K562 (cell line): ENCODE results near the gene COQ10B. TPM values are rescaled to one million over a fixed set of nuclear protein-coding genes. Genes with fewer than 3 reads are reported as not detected.

Experiments used
- ASH1L ChIP-seq: fragments of 450-650 bp; IDR thresholded peaks from 2 replicates; pipeline ENCODE4 v1.6.1; 2018; ENCODE audit warnings: borderline replicate concordance, mild to moderate bottlenecking, low read depth; ENCODE audit not compliant: partially characterized antibody
- FOXK1 ChIP-seq: sonication (generic); formaldehyde crosslinking; IDR thresholded peaks from 2 replicates; pipeline ENCODE4 v1.8.0; 2022; ENCODE audit warnings: missing genetic modification reagents, mild to moderate bottlenecking, borderline replicate concordance
- KAT2B ChIP-seq: IDR thresholded peaks from one replicate; pipeline ENCODE4 v1.6.1; 2012; ENCODE audit warnings: low read depth, mild to moderate bottlenecking, control low read depth, inconsistent platforms, low read length, moderate library complexity
- KLF10 ChIP-seq: fragments of 250-450 bp; sonication (Bioruptor Pico); IDR thresholded peaks from 2 replicates; pipeline ENCODE4 v1.6.1; 2021; ENCODE audit warnings: matching md5 sums
- MED1 ChIP-seq: sonication (generic); formaldehyde crosslinking; IDR thresholded peaks from 2 replicates; pipeline ENCODE4 v1.8.1; 2023; ENCODE audit warnings: missing genetic modification reagents, borderline replicate concordance
- PRPF4 ChIP-seq: fragments of 200-400 bp; formaldehyde crosslinking; IDR thresholded peaks from one replicate; pipeline ENCODE4 v1.6.1; 2017; ENCODE audit warnings: low read length, low read depth, mild to moderate bottlenecking; ENCODE audit not compliant: insufficient read depth, poor library complexity, severe bottlenecking
- PURB ChIP-seq: sonication (generic); formaldehyde crosslinking; IDR thresholded peaks from 2 replicates; pipeline ENCODE4 v1.9.0; 2021; ENCODE audit warnings: low read depth, mild to moderate bottlenecking, missing genetic modification reagents
- RBM15 ChIP-seq: fragments of 200-400 bp; formaldehyde crosslinking; IDR thresholded peaks from 2 replicates; pipeline ENCODE4 v1.6.1; 2018; ENCODE audit warnings: mild to moderate bottlenecking, low read length, moderate library complexity; ENCODE audit not compliant: insufficient read depth
- ZNF644 ChIP-seq: fragments of 200-800 bp; sonication (Bioruptor generic); IDR thresholded peaks from 2 replicates; pipeline ENCODE4 v1.6.1; 2016; ENCODE audit warnings: low read depth, missing genetic modification characterization, missing compliant biosample characterization
- polyA plus RNA-seq, 8 experiments: library from polyadenylated mRNA; depleted of rRNA in 4 of 8; stranded (reverse) in 5 of 8; unstranded in 3 of 8; fragments of >200 nt; fragmentation: Nextera tagmentation in 2 of 8; fragmentation: Illumina TruSeq in 1 of 8; extraction: Ambion mirVana in 2 of 8; extraction: Trizol in 1 of 8; gene quantifications; 2 replicates each; pipeline versions ENCODE4 v1.2.1 to v1.2.3, GENCODE V29; 2011 to 2014; ENCODE audit warnings: inconsistent platforms in 1 of 8, missing spikeins in 1 of 8
- total RNA-seq, 7 experiments: library from RNA; depleted of rRNA in 6 of 7; stranded (reverse); fragments of >200 nt in 6 of 7; fragmentation: Illumina TruSeq in 2 of 7; extraction: Trizol in 2 of 7; gene quantifications; 2 replicates each; pipeline versions ENCODE4 v1.2.1 to v1.2.3, GENCODE V29; 2011 to 2021; ENCODE audit warnings: low replicate concordance in 1 of 7
- TF ChIP-seq, protein P1 (sequence below), 2 experiments: fragments of 450-650 bp in 1 of 2; sonication (generic) in 1 of 2; formaldehyde crosslinking in 1 of 2; IDR thresholded peaks in 1 of 2; conservative IDR thresholded peaks in 1 of 2; 2 replicates each; pipeline versions ENCODE4 v1.6.1 to v1.8.1; 2016 to 2023; ENCODE audit warnings: mild to moderate bottlenecking in 2 of 2, moderate library complexity in 2 of 2, inconsistent platforms in 1 of 2, missing genetic modification reagents in 1 of 2
- TF ChIP-seq, protein P2 (sequence below), 2 experiments: IDR thresholded peaks in 1 of 2; conservative IDR thresholded peaks in 1 of 2; 2 replicates each; pipeline ENCODE4 v1.6.1; 2016; ENCODE audit warnings: low read depth in 2 of 2, mild to moderate bottlenecking in 1 of 2, missing compliant biosample characterization in 1 of 2, missing genetic modification characterization in 1 of 2, moderate library complexity in 1 of 2
- TF ChIP-seq, protein P3 (sequence below), 2 experiments: IDR thresholded peaks; 2 replicates each; pipeline ENCODE4 v1.6.1; 2012; ENCODE audit warnings: improper control_type of control experiment in 2 of 2, low read depth in 2 of 2, low read length in 2 of 2, borderline replicate concordance in 1 of 2
- TF ChIP-seq, protein P4 (sequence below): fragments of 450-650 bp; IDR thresholded peaks from 2 replicates; pipeline ENCODE4 v1.6.1; 2018; ENCODE audit not compliant: partially characterized antibody

The COQ10B gene
- total and polyA plus RNA-seq, 9 of the 15 experiments (the other 6 are each of a cell fraction or from before 2014, with no cell fraction given): 3.1 to 13.1 (median 7.7) TPM

DNA sequence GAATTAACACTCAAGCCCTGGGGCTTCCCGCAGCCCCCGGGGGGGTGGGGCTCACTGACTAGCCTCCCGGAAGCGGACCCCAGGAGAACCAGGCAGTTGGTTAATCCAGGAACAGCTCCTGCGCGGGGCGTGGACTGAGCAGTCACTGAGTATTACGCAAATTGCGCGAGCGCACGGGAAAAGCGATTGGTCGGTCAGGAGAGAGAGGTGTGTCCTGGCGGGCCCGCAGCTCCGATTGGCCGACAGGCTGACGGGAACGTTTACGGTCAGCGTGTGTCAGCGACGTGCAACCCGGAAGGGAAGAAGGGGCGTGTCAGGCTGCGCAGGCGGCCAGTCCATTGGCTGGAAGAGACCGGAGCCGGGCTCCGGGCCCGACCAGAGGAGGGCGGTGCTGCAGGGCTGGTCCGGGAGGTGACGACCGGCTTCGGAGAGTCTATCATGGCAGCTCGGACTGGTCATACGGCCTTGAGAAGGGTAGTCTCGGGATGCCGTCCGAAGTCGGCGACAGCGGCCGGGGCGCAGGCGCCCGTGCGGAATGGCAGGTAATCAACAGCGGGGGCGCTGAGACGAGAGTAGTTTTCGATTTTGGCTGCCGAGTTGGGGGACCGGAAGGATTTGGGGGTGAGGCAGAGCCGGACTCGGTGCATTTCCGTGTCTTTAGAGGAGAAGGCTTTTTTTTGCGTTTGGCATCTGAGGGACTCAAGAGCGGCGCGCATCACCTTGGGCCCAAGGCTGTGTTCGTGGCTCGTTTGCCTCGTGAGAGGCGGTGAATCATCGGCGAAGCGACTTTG is at the start of gene COQ10B (continued):
- TF ChIP-seq, protein P1, sequence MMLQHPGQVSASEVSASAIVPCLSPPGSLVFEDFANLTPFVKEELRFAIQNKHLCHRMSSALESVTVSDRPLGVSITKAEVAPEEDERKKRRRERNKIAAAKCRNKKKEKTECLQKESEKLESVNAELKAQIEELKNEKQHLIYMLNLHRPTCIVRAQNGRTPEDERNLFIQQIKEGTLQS (IDR thresholded peaks at IDR 0.05): peak; percentile 50
- TF ChIP-seq, protein P1 (CRISPR knock-in tag; conservative IDR thresholded peaks at IDR 0.05): no peak; the same call in 1 of the 2 replicates
- TF ChIP-seq, protein P2, sequence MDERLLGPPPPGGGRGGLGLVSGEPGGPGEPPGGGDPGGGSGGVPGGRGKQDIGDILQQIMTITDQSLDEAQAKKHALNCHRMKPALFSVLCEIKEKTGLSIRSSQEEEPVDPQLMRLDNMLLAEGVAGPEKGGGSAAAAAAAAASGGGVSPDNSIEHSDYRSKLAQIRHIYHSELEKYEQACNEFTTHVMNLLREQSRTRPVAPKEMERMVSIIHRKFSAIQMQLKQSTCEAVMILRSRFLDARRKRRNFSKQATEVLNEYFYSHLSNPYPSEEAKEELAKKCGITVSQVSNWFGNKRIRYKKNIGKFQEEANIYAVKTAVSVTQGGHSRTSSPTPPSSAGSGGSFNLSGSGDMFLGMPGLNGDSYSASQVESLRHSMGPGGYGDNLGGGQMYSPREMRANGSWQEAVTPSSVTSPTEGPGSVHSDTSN (CRISPR knock-in tag; IDR thresholded peaks at IDR 0.05; ENCODE audit: low read depth): no peak
- TF ChIP-seq, protein P2 (tag; conservative IDR thresholded peaks at IDR 0.05; ENCODE audit: low read depth): no peak
- TF ChIP-seq PRPF4 (no peak), KLF10 (CRISPR knock-in tag) (no peak), MED1 (CRISPR knock-in tag) (no peak), RBM15 (no peak), ASH1L (no peak), PURB (CRISPR knock-in tag) (no peak), FOXK1 (CRISPR knock-in tag) (0 out of 2 replicates have a peak, but pooled peaks have one; percentile 20), ZNF644 (tag) (no peak), KAT2B (no peak)
- TF ChIP-seq, protein P3, sequence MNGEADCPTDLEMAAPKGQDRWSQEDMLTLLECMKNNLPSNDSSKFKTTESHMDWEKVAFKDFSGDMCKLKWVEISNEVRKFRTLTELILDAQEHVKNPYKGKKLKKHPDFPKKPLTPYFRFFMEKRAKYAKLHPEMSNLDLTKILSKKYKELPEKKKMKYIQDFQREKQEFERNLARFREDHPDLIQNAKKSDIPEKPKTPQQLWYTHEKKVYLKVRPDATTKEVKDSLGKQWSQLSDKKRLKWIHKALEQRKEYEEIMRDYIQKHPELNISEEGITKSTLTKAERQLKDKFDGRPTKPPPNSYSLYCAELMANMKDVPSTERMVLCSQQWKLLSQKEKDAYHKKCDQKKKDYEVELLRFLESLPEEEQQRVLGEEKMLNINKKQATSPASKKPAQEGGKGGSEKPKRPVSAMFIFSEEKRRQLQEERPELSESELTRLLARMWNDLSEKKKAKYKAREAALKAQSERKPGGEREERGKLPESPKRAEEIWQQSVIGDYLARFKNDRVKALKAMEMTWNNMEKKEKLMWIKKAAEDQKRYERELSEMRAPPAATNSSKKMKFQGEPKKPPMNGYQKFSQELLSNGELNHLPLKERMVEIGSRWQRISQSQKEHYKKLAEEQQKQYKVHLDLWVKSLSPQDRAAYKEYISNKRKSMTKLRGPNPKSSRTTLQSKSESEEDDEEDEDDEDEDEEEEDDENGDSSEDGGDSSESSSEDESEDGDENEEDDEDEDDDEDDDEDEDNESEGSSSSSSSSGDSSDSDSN (IDR thresholded peaks at IDR 0.05; ENCODE audit: borderline replicate concordance in 1 of 2, low read depth in 2 of 2, low read length in 2 of 2): no peak; a peak in 1 of 4 replicates
- TF ChIP-seq, protein P4, sequence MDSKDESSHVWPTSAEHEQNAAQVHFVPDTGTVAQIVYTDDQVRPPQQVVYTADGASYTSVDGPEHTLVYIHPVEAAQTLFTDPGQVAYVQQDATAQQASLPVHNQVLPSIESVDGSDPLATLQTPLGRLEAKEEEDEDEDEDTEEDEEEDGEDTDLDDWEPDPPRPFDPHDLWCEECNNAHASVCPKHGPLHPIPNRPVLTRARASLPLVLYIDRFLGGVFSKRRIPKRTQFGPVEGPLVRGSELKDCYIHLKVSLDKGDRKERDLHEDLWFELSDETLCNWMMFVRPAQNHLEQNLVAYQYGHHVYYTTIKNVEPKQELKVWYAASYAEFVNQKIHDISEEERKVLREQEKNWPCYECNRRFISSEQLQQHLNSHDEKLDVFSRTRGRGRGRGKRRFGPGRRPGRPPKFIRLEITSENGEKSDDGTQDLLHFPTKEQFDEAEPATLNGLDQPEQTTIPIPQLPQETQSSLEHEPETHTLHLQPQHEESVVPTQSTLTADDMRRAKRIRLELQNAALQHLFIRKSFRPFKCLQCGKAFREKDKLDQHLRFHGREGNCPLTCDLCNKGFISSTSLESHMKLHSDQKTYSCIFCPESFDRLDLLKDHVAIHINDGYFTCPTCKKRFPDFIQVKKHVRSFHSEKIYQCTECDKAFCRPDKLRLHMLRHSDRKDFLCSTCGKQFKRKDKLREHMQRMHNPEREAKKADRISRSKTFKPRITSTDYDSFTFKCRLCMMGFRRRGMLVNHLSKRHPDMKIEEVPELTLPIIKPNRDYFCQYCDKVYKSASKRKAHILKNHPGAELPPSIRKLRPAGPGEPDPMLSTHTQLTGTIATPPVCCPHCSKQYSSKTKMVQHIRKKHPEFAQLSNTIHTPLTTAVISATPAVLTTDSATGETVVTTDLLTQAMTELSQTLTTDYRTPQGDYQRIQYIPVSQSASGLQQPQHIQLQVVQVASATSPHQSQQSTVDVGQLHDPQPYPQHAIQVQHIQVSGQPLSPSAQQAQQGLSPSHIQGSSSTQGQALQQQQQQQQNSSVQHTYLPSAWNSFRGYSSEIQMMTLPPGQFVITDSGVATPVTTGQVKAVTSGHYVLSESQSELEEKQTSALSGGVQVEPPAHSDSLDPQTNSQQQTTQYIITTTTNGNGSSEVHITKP: peak; percentile 82
